ENCODE measurements around the gene KIF26B.

Gene KIF26B

GRCh38 chr1:245656189-245656717 is 501.5 kb downstream of the KIF26B start:
- Histone ChIP-seq H3K4me1 (ENCODE audit: insufficient read depth, low read length, poor library complexity, severe bottlenecking) (no peaks in the 10 kb centered on the region), H3K9me2 (replicated peaks; ENCODE audit: low read depth, low read length) (no peaks in the 10 kb centered on the region), H3K9ac (ENCODE audit: low read depth, low read length, poor library complexity, severe bottlenecking) (no peak overlapping the region), H3K79me2 (ENCODE audit: insufficient read depth, low read length) (no peaks in the 10 kb centered on the region), H3K4me2 (ENCODE audit: low read depth, low read length, poor library complexity, severe bottlenecking) (no peak overlapping the region), H4K20me1 (ENCODE audit: insufficient read depth, low read length, poor library complexity, severe bottlenecking) (no peaks in the 10 kb centered on the region), H3K4me3 (ENCODE audit: low read length, poor library complexity, severe bottlenecking) (no peak overlapping the region), H2AFZ (ENCODE audit: low read length) (no peak overlapping the region), H3K36me3 (ENCODE audit: insufficient read depth, low read length) (no peaks in the 10 kb centered on the region), H3K27me3 (ENCODE audit: insufficient read depth, low read length, poor library complexity, severe bottlenecking) (no peaks in the 10 kb centered on the region), H3K9me3 (ENCODE audit: insufficient read depth, low read depth, low read length) (no peaks in the 10 kb centered on the region), H3F3A (ENCODE audit: low read depth) (no peaks in the 10 kb centered on the region)
- no peak for TF ChIP-seq EZH2phosphoT487 (IDR thresholded peaks at IDR 0.05; ENCODE audit: borderline replicate concordance)
- TF ChIP-seq CTCF (conservative IDR thresholded peaks at IDR 0.05; ENCODE audit: low read length): no peak

- H2AFZ ChIP-seq (ENCODE audit: low read length): no peak overlapping the region
- H3K9ac ChIP-seq (ENCODE audit: low read depth, low read length, poor library complexity, severe bottlenecking): no peak overlapping the region
- H3K36me3 ChIP-seq (ENCODE audit: insufficient read depth, low read length): no peaks in the 10 kb centered on the region
- no peaks in the 10 kb centered on the region for H3K9me3 ChIP-seq (ENCODE audit: insufficient read depth, low read depth, low read length)
- H3K27me3 ChIP-seq (ENCODE audit: insufficient read depth, low read length, poor library complexity, severe bottlenecking): no peaks in the 10 kb centered on the region
- no peaks in the 10 kb centered on the region for H3K4me1 ChIP-seq (ENCODE audit: insufficient read depth, low read length, poor library complexity, severe bottlenecking)
- no peaks in the 10 kb centered on the region for H3F3A ChIP-seq (ENCODE audit: low read depth)
- no peaks in the 10 kb centered on the region for H4K20me1 ChIP-seq (ENCODE audit: insufficient read depth, low read length, poor library complexity, severe bottlenecking)
- no peak overlapping the region for H3K4me2 ChIP-seq (ENCODE audit: low read depth, low read length, poor library complexity, severe bottlenecking)
- no peaks in the 10 kb centered on the region for H3K9me2 ChIP-seq (replicated peaks; ENCODE audit: low read depth, low read length)
- H3K4me3 ChIP-seq (ENCODE audit: low read length, poor library complexity, severe bottlenecking): no peak overlapping the region
- no peaks in the 10 kb centered on the region for H3K79me2 ChIP-seq (ENCODE audit: insufficient read depth, low read length)
- TF ChIP-seq EZH2phosphoT487 (IDR thresholded peaks at IDR 0.05; ENCODE audit: borderline replicate concordance): no peak
- no peak for TF ChIP-seq CTCF (conservative IDR thresholded peaks at IDR 0.05; ENCODE audit: low read length)
Observed at GRCh38 chr1:245657371-245657770, 502.6 kb downstream of the KIF26B start.

- Histone ChIP-seq H3K4me3 (ENCODE audit: low read length, poor library complexity, severe bottlenecking) (no peak overlapping the region), H4K20me1 (ENCODE audit: insufficient read depth, low read length, poor library complexity, severe bottlenecking) (no peaks in the 10 kb centered on the region), H3K27me3 (ENCODE audit: insufficient read depth, low read length, poor library complexity, severe bottlenecking) (no peaks in the 10 kb centered on the region), H3K9me3 (ENCODE audit: insufficient read depth, low read depth, low read length) (no peaks in the 10 kb centered on the region), H3K4me1 (ENCODE audit: insufficient read depth, low read length, poor library complexity, severe bottlenecking) (no peaks in the 10 kb centered on the region), H3K4me2 (ENCODE audit: low read depth, low read length, poor library complexity, severe bottlenecking) (no peak overlapping the region), H3K36me3 (ENCODE audit: insufficient read depth, low read length) (no peaks in the 10 kb centered on the region), H3K9ac (ENCODE audit: low read depth, low read length, poor library complexity, severe bottlenecking) (no peak overlapping the region), H3K9me2 (replicated peaks; ENCODE audit: low read depth, low read length) (no peaks in the 10 kb centered on the region), H2AFZ (ENCODE audit: low read length) (no peak overlapping the region), H3K79me2 (ENCODE audit: insufficient read depth, low read length) (no peaks in the 10 kb centered on the region), H3F3A (ENCODE audit: low read depth) (no peaks in the 10 kb centered on the region)
- TF ChIP-seq EZH2phosphoT487 (IDR thresholded peaks at IDR 0.05; ENCODE audit: borderline replicate concordance) (no peak), CTCF (conservative IDR thresholded peaks at IDR 0.05; ENCODE audit: low read length) (no peak)
Observed at GRCh38 chr1:245663373-245663772, 508.6 kb downstream of the KIF26B start.

Data from Loucy (cell line).